GM19238 (cell line): ENCODE measurements around the gene DAGLA.

Source experiments
- DNase-seq: peaks from one replicate; pipeline ENCODE4 v3.0.0; 2011; ENCODE audit warnings: low spot score; ENCODE audit not compliant: insufficient read length

DAGLA gene

DNA sequence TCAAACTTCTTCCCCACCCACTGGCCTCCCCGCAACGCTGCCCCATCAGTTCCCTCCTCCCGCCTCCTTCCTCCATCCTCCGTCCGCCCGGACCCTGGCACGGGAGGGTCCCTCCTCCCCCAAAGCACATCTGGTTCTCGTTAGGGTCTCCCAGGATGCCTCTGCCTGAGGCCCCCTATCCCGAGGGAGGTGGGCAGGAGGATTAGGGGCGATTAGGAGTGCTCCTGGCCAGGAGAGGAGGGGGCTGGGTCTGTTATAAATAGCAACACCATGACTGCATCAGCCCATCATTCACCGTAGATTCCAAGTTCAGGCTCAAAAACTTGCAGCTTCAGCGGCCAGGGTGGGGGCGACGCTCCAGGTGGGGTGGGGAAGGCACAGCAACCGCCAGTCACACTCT is 82.6 kb downstream of the DAGLA start:
- no peak for DNase-seq

DNA sequence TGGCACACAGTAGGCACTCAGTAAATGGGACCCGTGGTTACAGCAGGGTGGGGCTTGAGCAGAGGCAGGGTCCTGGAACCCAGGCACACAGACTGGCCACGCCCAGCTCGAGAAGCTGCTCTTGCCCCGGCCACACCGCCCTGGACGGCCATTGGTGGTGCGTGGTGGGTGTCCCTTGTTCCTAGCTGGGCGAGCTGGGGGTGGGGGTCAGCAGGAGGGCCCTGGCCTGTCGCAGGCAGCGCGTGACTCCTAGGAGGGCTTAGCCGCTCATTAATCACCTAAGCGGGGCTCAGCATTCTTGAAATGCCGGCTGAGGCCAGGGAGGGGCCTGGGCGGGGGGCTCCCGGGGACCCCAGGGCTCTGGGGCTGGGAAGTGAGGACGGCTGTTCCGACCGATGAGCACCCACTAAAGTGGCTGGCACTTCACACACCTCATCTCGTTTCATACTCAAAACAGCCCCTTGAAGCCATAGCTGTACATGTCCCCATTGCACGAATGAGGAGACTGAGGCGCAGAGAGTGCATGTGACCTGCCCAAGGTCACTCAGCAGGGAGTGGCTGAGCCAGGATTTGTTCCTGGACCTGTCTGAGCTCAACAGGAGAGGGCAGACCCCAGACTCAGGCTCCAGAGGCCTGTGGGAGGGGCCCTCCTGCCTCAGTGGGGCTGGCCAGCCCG is 83.9 kb downstream of the DAGLA start:
- DNase-seq = no peak

DNA sequence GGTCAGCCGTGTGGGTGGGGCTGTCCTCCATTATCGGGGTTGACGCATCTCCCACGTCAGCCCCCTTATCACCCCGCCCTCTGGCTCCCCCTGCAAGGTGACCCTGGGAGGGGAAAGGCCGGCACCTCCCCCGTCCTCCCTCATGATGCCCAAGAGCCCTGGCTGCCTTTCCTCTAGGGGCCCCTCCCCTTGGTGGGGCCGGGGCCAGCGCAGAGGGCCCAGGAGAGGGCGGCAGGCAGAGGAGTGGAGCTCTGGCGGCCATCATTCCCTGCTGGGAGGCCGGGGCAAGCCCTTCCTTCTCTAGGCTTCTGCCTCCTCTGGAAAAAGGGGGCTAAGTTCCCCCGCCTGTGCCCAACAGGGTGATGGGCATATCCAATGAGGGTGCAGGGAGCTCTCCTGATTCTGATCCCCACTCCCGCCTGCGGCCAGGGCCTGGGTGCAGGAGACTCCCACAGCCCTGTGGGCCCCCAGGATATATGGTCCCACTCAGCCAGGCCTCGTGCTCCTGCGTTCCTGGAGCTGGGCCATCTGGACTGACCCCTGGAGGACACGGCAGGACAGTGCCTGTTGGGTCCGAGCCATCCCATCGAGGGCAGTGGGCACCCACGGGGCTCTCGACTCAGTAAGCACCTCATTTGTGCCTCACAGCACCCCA is 84.5 kb downstream of the DAGLA start:
- no peak for DNase-seq

DNA sequence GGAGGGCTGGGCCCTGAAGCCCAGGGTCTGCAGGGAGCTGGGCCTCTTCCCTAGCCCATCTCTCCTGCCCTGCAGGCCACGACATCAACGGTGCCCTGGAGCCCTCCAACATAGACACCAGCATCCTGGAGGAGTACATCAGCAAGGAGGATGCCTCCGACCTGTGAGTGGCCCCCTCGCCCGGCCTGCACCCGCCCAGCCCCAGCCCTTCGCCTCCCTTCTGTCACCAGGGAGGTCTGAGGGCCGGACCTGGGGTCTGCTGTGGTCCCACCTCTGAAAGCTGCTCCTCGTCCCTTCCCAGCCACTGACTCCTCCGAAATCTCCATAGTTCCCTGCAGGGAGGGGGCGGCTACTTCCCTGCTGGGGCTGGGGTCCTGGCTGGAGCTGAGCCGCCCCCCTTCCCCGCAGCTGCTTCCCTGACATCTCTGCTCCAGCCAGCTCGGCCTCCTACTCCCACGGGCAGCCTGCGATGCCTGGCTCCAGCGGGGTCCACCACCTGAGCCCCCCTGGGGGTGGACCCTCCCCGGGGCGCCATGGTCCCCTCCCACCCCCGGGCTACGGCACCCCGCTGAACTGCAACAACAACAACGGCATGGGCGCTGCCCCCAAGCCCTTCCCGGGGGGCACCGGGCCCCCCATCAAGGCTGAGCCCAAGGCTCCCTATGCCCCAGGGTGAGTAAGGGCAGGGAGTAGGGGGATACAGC is 85.5 kb downstream of the DAGLA start:
- no peak for DNase-seq

DNA sequence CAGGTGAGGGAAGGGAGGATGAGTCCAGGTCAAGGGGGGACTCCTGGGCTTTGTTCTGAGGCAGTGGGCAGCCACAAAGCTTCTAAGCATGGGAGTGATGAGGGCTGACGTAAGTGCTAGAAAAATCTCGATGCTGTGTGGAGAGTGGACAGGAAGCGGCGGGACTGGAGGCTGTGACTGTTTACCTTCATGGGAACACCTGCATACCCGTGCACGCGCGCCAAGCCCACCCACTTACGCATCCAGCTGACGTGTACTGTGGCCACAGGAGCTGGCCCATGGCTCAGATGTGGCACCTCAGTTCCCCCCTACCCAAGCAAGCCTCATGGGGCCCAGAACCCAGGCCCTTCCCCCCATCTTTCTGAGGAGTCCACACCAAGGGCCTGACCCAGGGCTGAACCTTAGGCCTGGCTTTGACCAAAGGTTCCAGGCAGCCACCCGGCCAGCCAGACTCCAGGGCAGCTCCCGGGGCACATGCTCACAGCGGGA is 86.2 kb downstream of the DAGLA start:
- DNase-seq = no peak

DNA sequence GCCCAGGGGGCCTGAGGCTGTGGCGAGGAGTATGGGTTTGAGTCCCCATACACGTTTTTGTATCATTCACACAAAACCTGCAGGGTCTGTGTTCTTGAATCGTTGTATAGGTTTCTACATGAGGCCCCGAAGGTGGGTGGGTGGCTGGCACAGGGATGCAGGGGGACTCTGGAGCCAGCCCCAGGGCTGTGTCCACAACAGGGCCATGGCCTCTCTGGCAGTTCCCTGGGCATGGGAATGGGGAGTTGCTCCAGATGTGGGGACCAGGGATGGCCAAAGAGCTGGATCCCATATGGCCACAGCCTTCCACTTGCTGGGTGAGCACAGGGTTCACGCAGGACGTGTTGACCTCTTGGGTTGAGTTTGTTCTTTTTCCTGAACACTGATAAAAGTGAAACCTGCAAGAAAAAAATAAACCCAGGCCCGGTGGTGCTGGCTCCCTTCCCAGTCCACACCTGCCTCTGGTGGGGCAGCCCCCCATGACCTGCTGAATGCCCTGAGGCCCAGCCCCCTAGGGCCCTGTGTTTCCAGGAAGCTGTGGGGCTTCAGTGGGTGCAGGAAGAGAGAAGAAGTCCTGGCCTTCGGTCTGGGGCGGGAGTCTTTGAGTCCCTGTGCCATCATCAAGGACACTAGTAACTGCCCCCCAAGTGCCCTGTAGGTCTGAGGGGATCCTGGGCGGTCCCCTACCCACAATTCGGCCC is 88.3 kb downstream of the DAGLA start:
- DNase-seq = no peak

DNA sequence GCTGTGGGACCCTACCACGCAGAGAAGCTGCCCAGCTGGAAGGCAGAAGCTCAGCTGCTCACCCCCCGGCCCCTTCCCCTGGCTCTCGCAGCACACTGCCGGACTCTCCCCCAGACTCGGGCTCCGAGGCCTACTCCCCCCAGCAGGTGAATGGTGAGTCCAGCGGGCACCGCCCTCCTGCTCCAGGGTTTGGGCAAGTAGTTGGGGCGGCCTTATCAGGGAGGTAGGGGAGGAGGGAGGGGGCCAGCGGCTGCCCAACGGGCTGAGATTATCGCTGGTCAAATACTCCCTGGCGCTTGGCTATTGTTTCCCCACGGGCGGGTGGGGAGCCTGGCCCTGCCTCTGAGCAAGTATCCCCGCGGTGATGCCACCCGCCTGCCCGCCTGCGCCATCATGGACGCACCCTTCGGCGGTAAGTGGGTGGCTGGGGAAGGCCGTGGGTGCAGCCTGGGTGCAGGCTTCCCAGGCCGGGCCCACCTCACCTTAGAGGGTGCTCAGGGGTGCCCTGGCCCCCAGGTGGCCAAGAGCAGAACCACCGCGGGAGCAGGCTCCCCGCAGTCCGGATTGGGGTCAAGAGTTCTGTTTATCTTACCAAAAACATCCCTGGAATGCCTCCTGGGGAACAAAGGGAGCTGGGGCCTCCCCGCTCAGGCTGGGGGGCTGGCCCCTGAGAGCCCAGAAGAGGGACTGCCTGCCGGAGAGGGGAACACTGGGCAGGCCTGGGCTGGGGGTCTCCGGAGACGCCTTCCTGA is 89.2 kb downstream of the DAGLA start:
- no peak for DNase-seq

DNA sequence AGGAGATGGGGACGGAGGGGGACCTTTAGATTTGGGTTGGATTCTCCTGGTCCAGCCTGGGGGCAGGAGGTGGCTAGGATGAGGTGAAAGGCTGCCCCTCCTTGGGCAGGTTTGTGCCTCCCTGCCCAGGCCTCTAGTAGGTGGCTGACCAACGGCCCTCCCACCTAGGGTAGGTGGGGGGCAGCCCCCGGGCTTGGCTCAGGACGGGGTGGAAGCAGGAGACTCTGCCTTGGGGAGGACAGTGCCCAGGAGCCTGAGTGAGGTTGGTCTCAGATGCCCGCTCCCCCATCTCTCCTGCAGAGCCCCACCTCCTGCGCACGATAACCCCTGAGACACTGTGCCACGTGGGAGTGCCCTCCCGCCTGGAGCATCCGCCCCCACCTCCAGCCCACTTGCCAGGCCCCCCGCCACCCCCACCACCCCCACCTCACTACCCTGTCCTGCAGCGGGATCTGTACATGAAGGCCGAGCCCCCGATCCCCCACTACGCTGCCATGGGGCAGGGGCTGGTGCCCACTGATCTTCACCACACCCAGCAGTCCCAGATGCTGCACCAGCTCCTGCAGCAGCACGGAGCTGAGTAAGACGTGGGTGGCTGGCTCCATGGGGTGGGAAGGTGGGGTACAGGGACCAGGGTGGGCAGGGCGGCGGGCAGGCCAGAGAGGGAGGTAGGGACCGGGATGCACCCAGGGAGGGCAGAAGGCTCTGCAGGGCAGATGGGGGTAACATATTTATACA is 89.9 kb downstream of the DAGLA start:
- DNase-seq = no peak

DNA sequence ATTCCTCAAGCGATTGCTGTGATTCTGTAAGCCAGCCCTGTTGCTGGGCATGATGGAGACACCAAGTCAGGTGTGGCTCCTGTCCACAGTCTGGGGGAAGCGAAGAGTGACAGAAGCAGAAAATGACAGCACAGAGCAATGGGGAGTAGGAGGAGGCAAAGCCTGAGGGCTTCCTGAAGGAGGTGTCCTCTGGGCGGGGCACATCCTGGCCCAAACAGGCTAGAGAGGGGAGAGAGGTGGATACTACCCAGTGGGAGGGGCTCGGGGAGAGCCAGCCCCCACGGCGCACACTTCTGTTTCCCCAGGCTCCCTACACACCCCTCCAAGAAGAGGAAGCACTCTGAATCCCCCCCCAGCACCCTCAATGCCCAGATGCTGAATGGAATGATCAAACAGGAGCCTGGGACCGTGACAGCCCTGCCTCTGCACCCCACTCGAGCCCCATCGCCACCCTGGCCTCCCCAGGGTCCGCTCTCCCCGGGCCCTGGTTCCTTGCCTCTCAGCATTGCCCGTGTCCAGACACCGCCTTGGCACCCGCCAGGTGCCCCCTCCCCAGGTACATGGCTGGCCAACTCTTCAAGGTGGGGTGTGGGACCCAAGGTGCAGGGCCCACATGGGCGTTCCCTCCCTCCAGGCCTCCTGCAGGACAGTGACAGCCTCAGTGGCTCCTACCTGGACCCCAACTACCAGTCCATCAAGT is 91.2 kb downstream of the DAGLA start:
- DNase-seq = no peak

DNA sequence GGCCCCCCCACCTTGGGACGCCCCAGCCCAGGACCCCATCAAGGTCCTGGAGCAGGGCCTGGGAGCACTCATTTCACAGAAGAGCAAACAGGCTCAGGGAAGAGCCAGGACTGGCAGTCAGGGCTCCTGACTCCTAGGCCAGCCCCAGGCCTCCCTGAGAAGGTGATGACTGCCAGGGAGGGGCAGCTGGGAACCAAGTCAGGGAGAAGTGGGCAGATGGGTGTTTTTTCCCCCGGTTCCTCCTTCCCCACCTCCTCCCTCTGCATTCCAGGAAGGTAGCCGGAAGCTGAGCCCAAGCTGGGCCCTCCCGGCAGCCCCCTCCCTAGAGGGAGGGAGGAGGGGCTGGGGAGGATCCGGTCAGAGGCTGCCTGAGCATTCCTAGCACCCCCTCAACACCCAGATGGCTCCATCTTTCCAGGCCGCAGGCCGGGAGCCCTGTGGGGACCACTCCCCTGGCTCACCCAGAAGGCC is 91.8 kb downstream of the DAGLA start:
- DNase-seq = no peak

DNA sequence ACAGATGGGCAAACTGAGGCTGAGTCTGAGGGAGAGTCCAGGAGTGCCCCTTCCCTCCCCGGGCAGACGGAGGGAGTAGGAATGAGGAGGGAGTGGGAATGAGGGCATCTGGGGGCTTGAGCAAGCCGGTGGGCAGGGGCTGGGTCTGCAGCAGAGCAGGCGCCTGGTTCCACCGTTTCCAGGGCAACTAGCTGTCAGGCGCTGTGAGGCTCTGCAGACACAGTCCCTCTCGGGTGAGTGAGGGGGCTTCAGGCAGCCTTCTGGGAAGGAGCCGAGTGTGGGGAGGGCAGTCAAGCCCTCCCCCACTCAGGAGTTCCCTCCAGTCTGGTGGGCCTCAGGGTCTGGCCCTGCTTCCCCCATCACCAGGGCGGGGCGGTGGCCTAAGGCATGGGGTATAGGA is 93.2 kb downstream of the DAGLA start:
- no peak for DNase-seq

DNA sequence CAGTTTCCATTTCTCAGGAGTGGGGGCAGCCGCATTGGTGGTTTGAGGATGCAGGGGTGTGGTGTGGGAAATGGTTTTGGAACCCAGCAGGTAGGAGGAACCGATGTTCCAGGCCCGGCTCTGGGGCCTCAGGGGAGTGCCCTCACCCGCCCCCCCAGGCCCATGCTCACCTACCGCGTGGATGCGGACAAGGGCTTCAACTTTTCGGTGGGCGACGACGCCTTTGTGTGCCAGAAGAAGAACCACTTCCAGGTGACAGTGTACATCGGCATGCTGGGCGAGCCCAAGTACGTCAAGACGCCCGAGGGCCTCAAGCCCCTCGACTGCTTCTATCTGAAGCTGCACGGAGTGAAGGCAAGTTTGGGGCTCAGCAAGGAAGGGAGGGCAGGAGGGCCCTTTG is 93.6 kb downstream of the DAGLA start:
- DNase-seq = no peak

DNA sequence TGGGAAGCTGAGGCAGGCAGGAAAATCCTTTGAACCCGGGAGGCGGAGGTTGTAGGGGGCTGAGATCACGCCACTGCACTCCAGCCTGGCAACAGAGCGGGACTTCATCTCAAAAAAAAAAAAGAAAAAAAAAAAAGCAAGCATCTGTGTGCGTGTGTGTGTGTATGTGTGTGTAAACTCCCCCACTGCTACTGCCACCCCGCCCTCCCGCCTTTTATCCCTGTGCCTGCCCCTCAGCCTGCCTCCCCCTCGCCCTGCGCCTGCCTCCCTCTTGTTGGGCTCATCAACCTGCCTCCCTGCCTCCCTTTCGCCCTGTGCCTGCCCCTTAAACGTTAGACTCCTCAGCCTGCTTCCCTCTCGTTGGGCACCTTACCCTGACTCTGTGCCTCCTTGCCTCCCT is 94.2 kb downstream of the DAGLA start:
- no peak for DNase-seq

DNA sequence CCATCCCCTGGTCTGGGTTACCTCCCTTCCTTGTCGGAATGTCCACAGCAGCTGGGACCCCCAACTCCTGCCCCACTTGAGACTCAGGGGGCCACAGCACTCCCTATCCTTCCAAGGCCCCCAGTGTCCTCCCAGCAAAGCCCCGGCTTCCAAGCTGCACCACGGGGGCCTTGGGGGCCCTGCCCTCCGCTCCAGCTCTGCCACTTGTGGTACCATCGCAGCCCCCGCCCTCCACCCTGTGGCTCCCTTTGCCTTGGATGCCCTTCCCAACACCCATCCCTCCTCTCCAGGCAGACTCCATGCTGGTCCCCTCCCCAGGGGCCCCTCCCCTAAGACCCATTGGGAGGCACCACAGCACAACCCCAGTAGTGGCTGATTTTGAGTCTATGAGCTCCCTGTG is 94.9 kb downstream of the DAGLA start:
- DNase-seq = no peak

DNA sequence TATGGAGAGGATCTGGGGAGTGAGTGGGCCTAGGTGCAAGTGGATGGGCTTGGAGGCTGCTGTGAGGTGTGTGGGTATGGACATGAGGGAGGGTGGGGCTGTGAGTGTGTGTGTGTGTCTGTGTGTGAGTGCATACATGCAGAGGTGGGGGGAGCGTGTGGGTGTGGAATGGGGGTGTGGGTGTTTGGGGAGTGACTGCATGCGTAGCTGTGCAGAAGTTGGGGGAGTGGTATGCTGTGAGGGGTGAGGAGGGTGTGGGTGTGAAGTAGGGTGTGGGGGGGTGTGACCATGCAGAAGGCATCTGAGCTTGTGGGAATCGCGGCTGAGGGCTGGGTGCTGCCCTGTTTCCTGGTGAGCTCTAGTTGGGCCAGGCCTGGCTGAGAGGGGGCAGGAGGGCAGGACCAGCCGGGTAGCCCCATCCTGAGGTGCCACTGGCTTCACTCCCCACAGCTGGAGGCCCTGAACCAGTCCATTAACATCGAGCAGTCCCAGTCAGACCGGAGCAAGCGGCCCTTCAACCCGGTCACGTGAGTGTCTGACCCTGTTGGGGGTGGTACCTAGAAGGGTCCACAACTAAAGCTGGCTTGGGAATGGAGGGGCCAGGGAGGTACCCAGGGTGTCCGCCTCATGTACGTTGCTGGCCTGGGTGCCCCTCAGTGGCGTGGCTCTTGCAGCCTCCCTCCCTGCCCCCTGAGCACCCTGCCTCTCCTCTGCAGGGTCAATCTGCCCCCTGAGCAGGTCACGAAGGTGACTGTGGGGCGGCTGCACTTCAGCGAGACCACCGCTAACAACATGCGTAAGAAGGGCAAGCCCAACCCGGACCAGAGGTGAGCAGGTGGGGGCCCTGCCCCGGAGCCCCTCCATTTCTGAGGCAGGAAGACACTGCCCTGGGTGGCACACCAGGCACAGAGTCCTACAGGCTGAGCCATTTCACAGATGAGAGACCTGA is 95.7 kb downstream of the DAGLA start:
- DNase-seq = no peak

DNA sequence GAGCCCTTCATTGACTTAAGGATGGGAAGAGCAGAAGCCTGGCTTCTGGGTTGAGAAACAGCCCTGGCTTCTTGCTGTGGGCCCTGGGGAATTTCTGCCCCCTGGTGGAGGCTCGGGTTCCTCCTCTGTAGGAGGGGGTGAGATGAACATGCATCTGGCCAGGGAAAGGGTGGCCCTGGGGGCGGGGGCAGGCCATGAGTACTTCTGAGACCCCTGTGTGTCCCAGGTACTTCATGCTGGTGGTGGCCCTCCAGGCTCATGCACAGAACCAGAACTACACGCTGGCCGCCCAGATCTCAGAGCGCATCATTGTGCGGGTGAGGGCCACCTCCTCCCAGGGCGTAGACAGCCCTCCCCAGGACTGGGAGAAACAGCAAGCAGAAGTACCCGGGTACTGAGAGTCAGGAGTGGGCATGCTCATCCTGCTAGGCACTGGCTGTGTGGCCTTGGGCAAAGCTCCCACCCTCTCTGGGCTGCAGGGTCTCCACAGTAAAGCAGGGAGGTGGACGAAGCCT is 96.4 kb downstream of the DAGLA start:
- DNase-seq = peak; percentile 88

DNA sequence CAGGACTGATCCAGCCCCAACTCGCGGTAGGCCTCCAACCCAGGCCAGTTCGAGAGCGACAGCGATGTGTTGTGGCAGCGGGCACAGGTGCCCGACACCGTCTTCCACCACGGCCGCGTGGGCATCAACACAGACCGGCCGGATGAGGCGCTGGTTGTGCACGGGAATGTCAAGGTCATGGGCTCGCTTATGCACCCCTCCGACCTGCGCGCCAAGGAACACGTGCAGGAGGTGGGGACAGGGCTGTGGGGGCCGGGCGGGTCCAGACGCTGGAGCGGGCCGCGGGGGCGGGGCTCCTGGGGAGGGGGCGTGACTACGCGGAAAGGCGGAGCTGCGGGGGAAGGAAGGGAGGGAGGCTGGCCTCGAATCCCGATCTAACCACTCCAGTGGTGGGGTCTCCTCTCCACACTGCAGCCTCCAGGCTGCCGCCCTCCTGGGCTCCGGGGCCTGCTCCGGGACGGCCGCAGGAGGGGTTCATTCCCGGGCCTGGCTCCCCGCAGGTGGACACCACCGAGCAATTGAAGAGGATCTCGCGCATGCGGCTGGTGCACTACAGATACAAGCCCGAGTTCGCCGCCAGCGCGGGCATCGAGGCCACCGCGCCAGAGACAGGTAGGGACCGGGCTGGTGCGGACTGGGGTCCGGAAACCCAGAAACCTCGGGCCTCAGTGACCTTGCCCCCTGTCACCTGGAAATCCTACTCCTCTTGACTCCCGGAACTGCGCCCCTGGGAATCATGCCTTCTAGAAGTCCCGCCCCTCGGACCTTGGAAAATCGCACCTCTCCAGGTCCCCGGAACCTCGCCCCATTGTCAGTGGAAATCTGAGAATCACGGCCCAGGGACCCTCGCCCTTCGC is 97.3 kb downstream of the DAGLA start:
- DNase-seq = no peak
